GM12872 (cell line): ENCODE measurements around the gene EEF1AKMT4.

ENCODE experiments used
- CTCF ChIP-seq: IDR thresholded peaks from 3 replicates; pipeline ENCODE4 v1.5.1; 2011; ENCODE audit warnings: low read depth, mild to moderate bottlenecking, low read length, moderate library complexity; ENCODE audit not compliant: insufficient read depth

Gene EEF1AKMT4

GRCh38 chr3:184255291-184256039 is 6.0 kb downstream of the EEF1AKMT4 start:
- TF ChIP-seq CTCF: no peak

- no peak for TF ChIP-seq CTCF
Measured at GRCh38 chr3:184257083-184257915, 7.8 kb downstream of the EEF1AKMT4 start.

GRCh38 chr3:184258926-184259325 is 9.5 kb downstream of the EEF1AKMT4 start:
- no peak for TF ChIP-seq CTCF

- TF ChIP-seq CTCF: no peak
Measured at GRCh38 chr3:184259396-184259877, 10.0 kb downstream of the EEF1AKMT4 start.

GRCh38 chr3:184259878-184260723 is 10.6 kb downstream of the EEF1AKMT4 start:
- no peak for TF ChIP-seq CTCF

- TF ChIP-seq CTCF: no peak
Measured at GRCh38 chr3:184260724-184261269, 11.3 kb downstream of the EEF1AKMT4 start.
